ENCODE measurements around the gene DEFB123.
"Not testable (repeated sequence)": the region's sequence is repeated elsewhere in the genome, so short reads cannot be mapped to it uniquely, and the experiment has no call there.

DEFB123 gene

DNA sequence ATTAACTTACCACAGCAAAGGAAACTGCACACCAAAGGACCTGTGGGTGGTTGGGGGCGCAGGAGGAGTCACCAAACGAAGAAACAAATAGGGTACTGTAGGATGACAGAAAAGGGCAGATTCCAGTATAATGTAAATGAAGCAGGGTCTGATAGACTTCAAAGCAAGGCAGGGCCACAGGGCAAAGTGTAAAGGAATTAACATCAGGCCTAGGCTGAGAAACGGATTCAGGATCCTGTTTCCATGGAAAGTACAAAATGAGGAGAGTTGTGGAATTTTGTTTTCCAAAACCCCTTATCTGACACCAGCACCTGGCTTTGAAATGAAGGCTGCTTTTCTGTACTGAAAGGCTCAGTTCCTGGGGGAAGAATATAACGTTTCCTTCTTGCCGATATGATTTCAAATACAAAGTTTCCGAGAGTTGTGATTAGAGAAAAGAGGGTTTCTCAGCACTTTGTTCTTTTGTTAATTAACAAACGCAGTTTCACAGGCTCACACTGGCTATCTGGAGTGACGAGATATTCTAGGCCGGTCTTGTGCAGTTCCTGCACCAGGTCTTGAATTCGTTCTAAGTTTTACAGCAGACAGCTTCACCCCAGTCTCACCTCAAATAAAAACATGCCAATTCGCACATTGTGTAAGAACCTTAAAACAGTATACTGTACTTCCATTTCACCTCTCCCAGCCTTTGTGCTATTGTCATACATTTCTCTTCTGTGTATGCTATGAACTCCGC is 5.8 kb downstream of the DEFB123 start:
- no peak for DNase-seq (ENCODE audit: low spot score)
- ChIA-PET POLR2A (ENCODE audit: low non-redundant PET) (no interaction called here), CTCF (no interaction called here)
- no peak for TF ChIP-seq CTCF (conservative IDR thresholded peaks at IDR 0.05; ENCODE audit: low read depth)
- no peak overlapping the region for H3K27ac ChIP-seq

DNA sequence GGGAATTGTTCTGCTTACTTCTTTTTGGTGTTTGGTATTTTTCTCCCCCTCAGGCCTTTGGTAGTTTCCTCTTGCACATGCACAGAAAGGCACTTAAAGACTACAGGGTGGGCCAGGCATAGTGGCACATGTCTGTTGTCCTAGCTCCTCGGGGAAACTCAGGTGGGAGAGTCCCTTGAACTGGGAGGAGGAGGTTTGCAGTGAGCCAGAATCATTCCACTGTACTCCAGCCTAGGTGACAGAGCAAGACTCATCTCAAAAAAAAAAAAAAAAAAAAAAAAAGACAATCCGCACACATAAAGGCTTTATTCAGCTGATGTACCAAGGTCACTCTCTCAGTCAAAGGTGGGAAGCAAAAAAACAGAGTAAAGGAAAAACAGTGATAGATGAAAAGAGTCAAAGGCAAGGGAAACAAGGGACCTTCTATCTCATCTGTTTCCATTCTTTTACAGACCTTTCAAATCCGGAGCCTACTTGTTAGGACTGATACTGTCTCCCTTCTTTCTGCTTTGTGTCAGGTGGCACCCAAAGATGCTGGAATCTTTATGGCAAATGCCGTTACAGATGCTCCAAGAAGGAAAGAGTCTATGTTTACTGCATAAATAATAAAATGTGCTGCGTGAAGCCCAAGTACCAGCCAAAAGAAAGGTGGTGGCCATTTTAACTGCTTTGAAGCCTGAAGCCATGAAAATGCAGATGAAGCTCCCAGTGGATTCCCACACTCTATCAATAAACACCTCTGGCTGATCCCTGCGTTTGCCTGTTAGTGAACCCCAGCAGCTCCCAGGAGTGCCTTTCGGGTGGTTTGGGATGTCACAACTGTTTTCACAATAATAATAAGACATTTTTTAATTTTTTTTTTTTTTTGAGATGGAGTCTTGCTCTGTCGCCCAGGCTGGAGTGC is 9.3 kb downstream of the DEFB123 start:
- no peak overlapping the region for H3K27ac ChIP-seq
- no peak for DNase-seq (ENCODE audit: low spot score)
- ChIA-PET CTCF (interaction anchor here (0.6 to 1.6 kb wide), 4 partner anchors 54 to 191 kb away, joined by 3 to 15 read pairs (median 4); no protein-coding TSS in a partner anchor), POLR2A (ENCODE audit: low non-redundant PET) (no interaction called here)
- no peak for TF ChIP-seq CTCF (conservative IDR thresholded peaks at IDR 0.05; ENCODE audit: low read depth)

- ChIA-PET POLR2A (ENCODE audit: low non-redundant PET) (no interaction called here), CTCF (no interaction called here)
- no peak for DNase-seq (ENCODE audit: low spot score)
- TF ChIP-seq CTCF (conservative IDR thresholded peaks at IDR 0.05; ENCODE audit: low read depth): no peak
- no peak overlapping the region for H3K27ac ChIP-seq
These were observed 12.1 kb downstream of the DEFB123 start for GRCh38 chr20:31452575-31452974.

DNA sequence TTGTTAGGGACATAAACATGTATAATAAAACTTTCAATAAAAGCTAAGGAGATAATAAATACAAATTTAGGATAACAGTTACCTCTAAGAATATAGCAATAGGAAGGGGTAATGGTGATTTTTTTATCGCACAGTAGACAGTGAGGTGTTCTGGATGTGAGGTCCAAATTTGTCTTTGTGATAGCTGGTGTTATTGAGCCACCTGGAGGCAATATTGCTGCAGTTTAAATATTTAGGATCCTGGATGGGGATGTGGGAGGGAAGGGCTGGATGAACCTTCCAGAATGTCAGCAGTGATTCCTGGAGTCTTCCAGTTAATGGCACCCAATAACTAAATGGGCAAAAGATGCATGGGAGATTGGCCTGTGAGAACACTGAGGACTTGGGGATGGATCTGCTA is 13.9 kb downstream of the DEFB123 start:
- H3K27ac ChIP-seq: no peak overlapping the region
- DNase-seq (ENCODE audit: low spot score): no peak
- ChIA-PET CTCF (interaction anchor here (1.6 kb wide), 1 partner anchor 49 kb away, joined by 8 read pairs; no protein-coding TSS in a partner anchor), POLR2A (ENCODE audit: low non-redundant PET) (no interaction called here)
- TF ChIP-seq CTCF (conservative IDR thresholded peaks at IDR 0.05; ENCODE audit: low read depth): no peak

DNA sequence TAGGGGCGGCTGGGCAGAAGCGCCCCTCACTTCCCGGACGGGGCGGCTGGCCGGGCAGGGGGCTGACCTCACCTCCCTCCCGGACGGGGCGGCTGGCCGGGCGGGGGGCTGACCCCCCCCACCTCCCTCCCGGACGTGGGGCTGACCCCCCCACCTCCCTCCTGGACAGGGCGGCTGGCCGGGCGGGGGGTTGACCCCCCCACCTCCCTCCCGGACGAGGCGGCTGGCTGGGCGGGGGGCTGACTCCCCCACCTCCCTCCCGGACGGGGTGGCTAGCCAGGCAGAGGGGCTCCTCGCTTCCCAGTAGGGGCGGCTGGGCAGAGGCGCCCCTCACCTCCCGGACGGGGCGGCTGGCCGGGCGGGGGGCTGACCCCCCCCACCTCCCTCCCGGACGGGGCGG is 30.5 kb downstream of the DEFB123 start:
- DNase-seq (ENCODE audit: low spot score); H3K27ac ChIP-seq; POLR2A ChIA-PET (ENCODE audit: low non-redundant PET); CTCF ChIA-PET: not testable (repeated sequence)

- no peak for DNase-seq (ENCODE audit: low spot score)
- no peak overlapping the region for H3K27ac ChIP-seq
- ChIA-PET CTCF (interaction anchor here (0.5 to 1.3 kb wide), 2 partner anchors 13 to 139 kb away, joined by 3 read pairs; no protein-coding TSS in a partner anchor), POLR2A (ENCODE audit: low non-redundant PET) (interaction anchor here (0.7 kb wide), 1 partner anchor 13 kb away, joined by 3 read pairs; no protein-coding TSS in a partner anchor)
- TF ChIP-seq CTCF (conservative IDR thresholded peaks at IDR 0.05; ENCODE audit: low read depth): no peak
These were observed 32.2 kb downstream of the DEFB123 start for GRCh38 chr20:31472395-31473330.

All from RWPE1 (cell line).